Ramos (cell line): ENCODE measurements around the gene GGNBP2.
"Not testable (repeated sequence)": the region's sequence is repeated elsewhere in the genome, so short reads cannot be mapped to it uniquely, and the experiment has no call there.

ENCODE experiments used
- in situ Hi-C: fragments of 300-500 bp; cut with MboI; formaldehyde crosslinking; loops from one replicate; pipeline ENCODE4 v1.14.3; 2022; ENCODE audit warnings: low sequenced_read_pairs; ENCODE audit not compliant: unreplicated experiment

The GGNBP2 gene

GRCh38 chr17:36544307-36545076 lies at the start of gene GGNBP2:
GGNBP2 (plus strand) TSS chr17:36544919; CDS start chr17:36545725, 806 bp downstream.
- in situ Hi-C loops = no loop called here

DNA sequence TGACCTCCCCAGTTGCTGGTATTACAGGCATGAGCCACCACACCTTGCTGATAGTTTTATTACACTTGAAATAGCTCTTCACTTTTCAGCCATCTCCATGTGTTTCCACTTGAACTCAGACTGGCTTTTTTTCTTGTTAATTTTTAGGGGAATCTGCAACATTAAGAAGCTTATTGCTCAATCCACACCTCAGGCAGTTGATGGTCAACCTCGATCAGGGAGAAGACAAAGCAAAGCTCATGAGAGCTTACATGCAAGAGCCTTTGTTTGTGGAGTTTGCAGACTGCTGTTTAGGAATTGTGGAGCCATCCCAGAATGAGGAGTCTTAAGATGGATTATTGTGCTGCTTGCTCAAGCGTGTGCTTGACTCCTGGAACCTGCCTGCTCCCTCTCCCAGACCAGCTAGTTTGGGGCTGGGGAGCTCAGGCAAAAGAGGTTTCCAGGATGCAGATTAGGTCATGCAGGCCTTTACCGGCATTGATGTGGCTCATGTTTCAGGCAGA lies 49.6 kb upstream of the GGNBP2 start:
- in situ Hi-C loops = no loop called here

- in situ Hi-C loops = no loop called here
Measured at GRCh38 chr17:36496018-36496789, 48.5 kb upstream of the GGNBP2 start.

DNA sequence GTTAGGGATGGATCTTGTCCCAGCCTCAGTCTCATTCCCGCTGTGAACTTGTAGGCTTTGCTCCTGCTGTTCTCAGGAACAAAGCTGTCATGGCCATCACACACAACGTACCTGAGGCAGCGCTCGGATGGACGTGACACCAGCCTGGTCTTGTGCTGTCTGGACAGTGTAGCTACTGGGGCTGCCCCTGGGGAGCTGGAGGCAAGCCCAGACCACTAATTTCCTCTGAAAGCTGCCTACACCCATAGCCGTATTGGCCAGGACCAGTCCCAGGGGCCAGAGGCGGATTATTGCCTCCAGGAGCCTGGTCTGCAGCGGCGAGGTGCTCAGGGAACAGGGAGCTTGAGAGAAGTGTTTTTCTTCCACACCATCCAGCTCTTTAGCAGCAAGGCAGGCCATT lies 46.6 kb upstream of the GGNBP2 start:
- in situ Hi-C loops = no loop called here

GRCh38 chr17:36498560-36499300 lies 46.0 kb upstream of the GGNBP2 start:
- in situ Hi-C loops = no loop called here

DNA sequence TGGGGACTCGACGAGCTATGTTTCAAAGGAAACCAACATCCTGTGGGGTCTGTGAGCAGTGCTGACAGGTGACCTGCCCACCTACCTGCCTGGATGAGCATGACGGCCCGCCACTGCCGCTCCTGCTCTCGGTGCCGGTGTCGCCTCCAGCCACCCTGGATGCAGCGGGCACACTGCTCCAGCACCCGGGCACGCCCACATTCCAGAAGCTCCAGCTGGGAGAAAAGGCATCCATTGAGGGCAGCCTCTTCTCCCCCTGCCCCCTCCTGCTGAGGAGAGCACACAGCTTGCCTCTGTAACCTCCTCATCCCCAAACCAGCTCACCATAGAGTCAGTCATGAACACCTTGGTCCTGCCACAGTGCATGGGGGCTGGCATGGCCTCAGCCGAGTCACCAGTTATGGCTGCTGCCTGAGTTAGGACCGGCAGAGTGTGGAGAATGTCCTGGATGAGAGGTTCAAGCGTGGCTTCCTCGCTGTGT lies 43.9 kb upstream of the GGNBP2 start:
- in situ Hi-C loops = no loop called here

- in situ Hi-C loops = no loop called here
Measured at GRCh38 chr17:36501351-36501750, 43.4 kb upstream of the GGNBP2 start.

- in situ Hi-C loops = no loop called here
Measured at GRCh38 chr17:36501963-36502362, 42.8 kb upstream of the GGNBP2 start.

DNA sequence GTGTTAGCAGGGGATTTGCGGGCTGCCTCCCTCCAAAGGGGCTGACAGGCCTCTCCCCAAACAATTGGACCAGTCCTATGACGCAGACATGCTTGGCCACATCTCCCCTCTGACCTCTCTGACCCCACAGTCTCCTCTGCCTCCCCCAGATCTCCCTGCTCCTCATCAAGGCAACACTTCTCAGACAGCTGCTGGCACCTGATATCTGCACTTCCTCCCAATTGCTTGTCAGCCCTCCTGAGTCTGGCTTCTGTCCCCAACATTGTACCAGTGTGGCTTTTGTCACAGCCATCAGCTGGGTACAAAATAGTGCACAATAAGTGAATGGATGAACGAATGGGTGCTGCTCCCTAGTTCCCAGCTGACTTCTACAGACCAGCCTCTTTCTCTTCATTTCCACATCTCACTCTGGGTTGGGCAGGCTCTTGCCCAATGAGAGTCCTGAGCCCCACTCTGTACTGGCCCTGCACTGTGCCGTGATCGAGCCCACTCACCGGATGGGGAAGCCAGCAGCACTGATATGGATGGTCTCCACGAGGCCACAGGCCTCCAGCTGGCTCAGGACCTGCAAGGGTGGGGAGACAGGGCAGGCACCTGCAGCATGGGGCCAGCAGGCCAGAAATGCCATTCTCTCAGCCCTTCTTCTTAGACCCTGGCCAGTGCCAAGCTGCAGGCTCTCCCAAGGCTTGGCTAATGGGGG lies 41.1 kb upstream of the GGNBP2 start:
- in situ Hi-C loops = no loop called here

GRCh38 chr17:36504156-36504545 lies 40.6 kb upstream of the GGNBP2 start:
- in situ Hi-C loops = no loop called here

GRCh38 chr17:36505171-36505570 lies 39.5 kb upstream of the GGNBP2 start:
- in situ Hi-C loops = no loop called here

- in situ Hi-C loops = no loop called here
Measured at GRCh38 chr17:36506249-36506826, 38.4 kb upstream of the GGNBP2 start.

DNA sequence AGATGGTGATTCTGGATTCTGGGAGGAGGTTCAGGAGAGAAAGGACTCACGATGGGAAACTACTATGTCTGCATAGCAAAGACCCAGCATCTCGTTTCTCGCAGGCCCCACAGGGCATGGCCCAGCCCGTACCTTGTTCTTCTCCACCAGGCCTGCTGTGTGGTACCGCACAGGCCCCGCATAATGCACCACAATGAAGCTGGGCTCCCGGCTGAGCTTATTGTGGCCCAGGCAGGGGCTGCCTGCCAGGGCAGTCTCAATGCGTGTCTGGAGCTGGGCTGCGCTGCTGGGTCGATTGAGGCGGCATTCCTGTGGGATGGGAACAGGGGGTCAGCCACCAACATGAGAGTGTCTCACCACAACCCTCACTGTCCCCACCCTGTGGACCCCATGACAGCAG lies 37.9 kb upstream of the GGNBP2 start:
- in situ Hi-C loops = no loop called here

GRCh38 chr17:36507266-36507665 lies 37.5 kb upstream of the GGNBP2 start:
- in situ Hi-C loops = no loop called here

- in situ Hi-C loops = not testable (repeated sequence)
Measured at GRCh38 chr17:36508439-36508838, 36.3 kb upstream of the GGNBP2 start.

- in situ Hi-C loops = no loop called here
Measured at GRCh38 chr17:36509272-36509985, 35.3 kb upstream of the GGNBP2 start.

DNA sequence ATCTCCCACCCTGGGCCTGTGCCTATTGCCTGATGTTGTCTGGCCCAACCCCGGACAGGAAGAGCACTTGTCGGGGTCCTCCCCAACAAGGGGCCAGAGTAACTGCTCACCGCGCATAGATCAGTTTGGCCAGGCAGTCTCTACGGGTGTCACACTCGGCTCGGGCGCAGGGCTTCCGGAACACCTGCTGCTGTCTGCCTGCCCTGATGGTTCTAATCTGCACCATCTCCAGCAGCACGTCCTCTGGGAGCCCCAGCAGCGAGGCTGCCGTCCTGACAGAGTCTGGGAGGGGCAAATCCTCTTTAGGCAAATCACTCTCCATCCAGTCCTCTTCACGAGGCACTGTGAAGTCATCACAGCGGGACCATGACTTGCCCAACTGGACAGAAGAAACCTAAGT lies 34.1 kb upstream of the GGNBP2 start:
- in situ Hi-C loops = no loop called here

- in situ Hi-C loops = no loop called here
Measured at GRCh38 chr17:36511216-36511615, 33.5 kb upstream of the GGNBP2 start.

DNA sequence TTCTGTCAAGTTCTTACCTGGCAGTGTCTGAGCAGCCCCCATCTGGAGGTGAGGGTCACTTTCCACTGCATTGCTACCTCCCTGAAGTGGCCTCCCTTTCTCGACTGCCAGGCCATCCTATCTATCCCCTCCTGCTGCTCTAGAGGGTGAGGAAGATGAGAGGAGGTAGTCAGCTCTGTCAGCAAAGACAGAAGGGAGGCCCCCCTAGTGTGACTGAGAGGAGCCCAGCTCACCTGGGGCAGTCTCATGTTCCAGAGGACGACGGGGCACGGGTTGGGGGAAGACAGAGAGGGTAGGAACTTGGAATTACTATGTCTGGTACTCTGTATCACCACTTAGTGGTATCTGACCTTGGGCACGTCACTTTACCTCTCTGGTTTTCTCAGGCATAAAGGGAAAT lies 32.1 kb upstream of the GGNBP2 start:
- in situ Hi-C loops = no loop called here
